ENCODE results near the gene CLUH. TPM values are rescaled to one million over a fixed set of nuclear protein-coding genes. Genes with fewer than 3 reads are reported as not detected.

CLUH gene
- total and polyA plus RNA-seq, 2 donors (not counting 3 experiments of a cell fraction or from before 2014, with no cell fraction given) = 33.8 to 80.7 TPM

- FAIRE-seq = no peak
Measured at GRCh38 chr17:2691069-2691871, 20.3 kb downstream of the CLUH start.

More at GRCh38 chr17:2691069-2691871, 20.3 kb downstream of the CLUH start:
- intact Hi-C loops (cut with micrococcal nuclease) (no loop called here), dilution Hi-C loops (cut with MboI; ENCODE audit: extremely low pct_ligation_motif_present, low sequenced_read_pairs) (no loop called here)
- Histone ChIP-seq H3K27me3 (ENCODE audit: control insufficient read depth in 2 of 2, insufficient read depth in 2 of 2, low read length in 2 of 2) (no peaks in the 10 kb centered on the region), H3K4me1 (ENCODE audit: control insufficient read depth, extremely low read depth, insufficient read depth, low read length) (no peaks in the 10 kb centered on the region), H3K27ac (ENCODE audit: insufficient read depth, low read depth, low read length) (no peak overlapping the region), H3K4me3 (replicated peaks in 1 of 3; ENCODE audit: insufficient read depth in 1 of 3, low read depth in 1 of 3, low read length in 3 of 3) (no peak overlapping the region), H3K9ac (replicated peaks; ENCODE audit: extremely low read depth, insufficient read depth, low read length) (no peak overlapping the region), H3K9me3 (replicated peaks; ENCODE audit: control insufficient read depth, insufficient read depth, low read length) (no peaks in the 10 kb centered on the region), H3K36me3 (ENCODE audit: control insufficient read depth in 2 of 2, extremely low read depth in 1 of 2, insufficient read depth in 2 of 2, low read length in 2 of 2) (peaks cover 1 to 12% of the 10 kb centered on the region in 2 experiments), H3K4me2 (ENCODE audit: insufficient read depth, low read length) (no peak overlapping the region), H3K79me2 (ENCODE audit: control insufficient read depth, insufficient read depth, low read length) (no peaks in the 10 kb centered on the region), H2AFZ (ENCODE audit: low read depth, low read length) (no peak overlapping the region), H4K20me1 (replicated peaks; ENCODE audit: control insufficient read depth, extremely low read depth, insufficient read depth, low read length) (no peaks in the 10 kb centered on the region), H3K9me1 (replicated peaks; ENCODE audit: control insufficient read depth, extremely low read depth, insufficient read depth, low read length) (no peaks in the 10 kb centered on the region)
- no TSS peak for BruUV-seq (replicated peaks)
- ChIA-PET POLR2A (no interaction called here), CTCF (no interaction called here)
- no peak for TF ChIP-seq POLR2AphosphoS5 (IDR thresholded peaks at IDR 0.05; ENCODE audit: insufficient read depth, low read depth, low read length)
- TF ChIP-seq POLR2A (IDR thresholded peaks at IDR 0.05; ENCODE audit: low read depth, low read length) = no peak
- no peak for TF ChIP-seq MAX (IDR thresholded peaks at IDR 0.05; ENCODE audit: insufficient read depth, insufficient read length)
- no peak for TF ChIP-seq MYC (IDR thresholded peaks at IDR 0.05; ENCODE audit: low read depth, low read length)
- no peak for TF ChIP-seq CTCF (IDR thresholded peaks at IDR 0.05; ENCODE audit: extremely low read depth in 1 of 2, insufficient read depth in 1 of 2, low read depth in 1 of 2, low read length in 2 of 2)
- no peak for TF ChIP-seq EZH2 (IDR thresholded peaks at IDR 0.05; ENCODE audit: borderline replicate concordance, low read depth, low read length, severe bottlenecking)
- no peak for TF ChIP-seq JUN (IDR thresholded peaks at IDR 0.05; ENCODE audit: borderline replicate concordance, insufficient read depth, insufficient read length, low read depth)
- no peak for TF ChIP-seq GATA2 (IDR thresholded peaks at IDR 0.05; ENCODE audit: insufficient read depth, insufficient read length, low read depth, low read length)
- TF ChIP-seq FOS (IDR thresholded peaks at IDR 0.05; ENCODE audit: borderline replicate concordance, insufficient read depth, low read length) = no peak
- DNase-seq (ENCODE audit: low read depth, low spot score) = no peak
